Measurements from ENCODE around the gene APBA2. TPM values are rescaled to one million over a fixed set of nuclear protein-coding genes. Genes with fewer than 3 reads are reported as not detected.

Gene APBA2
- total and polyA plus RNA-seq, 2 of the 4 experiments (the other 2 are of a cell fraction): 21.7 to 33.0 TPM

DNA sequence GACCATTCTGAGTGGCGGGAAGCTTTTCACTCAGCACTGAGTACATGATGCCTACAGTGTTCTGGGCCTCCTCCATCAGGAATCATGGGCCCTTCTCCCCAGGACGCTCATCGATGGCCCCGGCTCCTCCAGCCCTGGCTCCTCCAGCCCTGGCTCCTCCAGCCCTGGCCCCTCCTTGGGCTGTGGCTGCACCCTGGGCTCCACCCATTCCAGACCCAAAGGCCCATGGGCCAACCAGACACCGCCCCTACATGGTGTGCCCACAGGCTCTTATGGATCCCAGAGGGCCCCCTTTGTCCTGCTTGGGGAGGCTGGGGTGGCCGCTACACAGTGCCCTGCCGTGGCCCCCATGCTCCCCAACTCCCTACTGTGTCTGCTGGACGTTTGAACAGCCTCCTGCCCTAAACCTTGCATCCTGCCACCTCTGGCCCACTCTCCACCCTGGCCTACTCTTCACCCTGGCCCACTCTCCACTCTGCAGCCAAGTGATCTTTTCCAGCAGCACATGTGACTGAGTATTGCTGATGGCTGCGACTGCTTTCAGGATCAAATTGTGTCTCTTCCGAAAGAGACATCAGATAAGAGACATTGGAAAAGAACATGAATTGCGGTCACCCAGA is 57.9 kb downstream of the APBA2 start:
- CTCF ChIA-PET: no interaction called here

More for the DNA sequence above, 57.9 kb downstream of the APBA2 start:
- intact Hi-C loops (cut with micrococcal nuclease) (no loop called here), dilution Hi-C loops (cut with HindIII; ENCODE audit: low sequenced_read_pairs, unreplicated experiment) (no loop called here), in situ Hi-C loops (cut with MboI; ENCODE audit: low sequenced_read_pairs) (no loop called here)
- H3K14ac ChIP-seq (replicated peaks; ENCODE audit: low read depth, low read length): no peak overlapping the region
- H3K36me3 ChIP-seq (ENCODE audit: control insufficient read depth, insufficient read depth, low read length): no peaks in the 10 kb centered on the region; the same call in 1 of the 2 replicates
- no peak overlapping the region for H2BK5ac ChIP-seq (ENCODE audit: low read depth, low read length, poor library complexity, severe bottlenecking)
- no peak overlapping the region for H4K5ac ChIP-seq (ENCODE audit: low read depth, low read length)
- no peaks in the 10 kb centered on the region for H3K9me3 ChIP-seq (ENCODE audit: control insufficient read depth, insufficient read depth, low read length)
- no peak overlapping the region for H2BK15ac ChIP-seq (ENCODE audit: low read depth, low read length)
- H3K4me3 ChIP-seq (ENCODE audit: insufficient read depth, low read depth, low read length): no peak overlapping the region
- no peak overlapping the region for H3K9ac ChIP-seq (ENCODE audit: low read depth, low read length)
- no peaks in the 10 kb centered on the region; the same call in 1 of the 2 replicates for H4K20me1 ChIP-seq (ENCODE audit: insufficient read depth, low read length)
- no peak overlapping the region for H3K4ac ChIP-seq (ENCODE audit: low read depth, low read length)
- no peaks in the 10 kb centered on the region for H3K27me3 ChIP-seq (ENCODE audit: control insufficient read depth, insufficient read depth, low read length)
- no peak overlapping the region for H4K91ac ChIP-seq (ENCODE audit: insufficient read depth, low read depth, low read length)
- no peak overlapping the region for H3K18ac ChIP-seq (ENCODE audit: low read depth, low read length)
- H2BK120ac ChIP-seq (ENCODE audit: low read depth, low read length): no peak overlapping the region
- H2AK9ac ChIP-seq (replicated peaks; ENCODE audit: low read depth, low read length, poor library complexity): no peak overlapping the region
- no peak overlapping the region for H3K23ac ChIP-seq (ENCODE audit: low read depth, low read length)
- no peak overlapping the region for H3K4me2 ChIP-seq (ENCODE audit: low read depth, low read length)
- no peaks in the 10 kb centered on the region for H3K4me1 ChIP-seq (ENCODE audit: control insufficient read depth, insufficient read depth, low read length)
- no peak overlapping the region for H3K56ac ChIP-seq (ENCODE audit: extremely low read depth, insufficient read depth, low read length)
- no peak overlapping the region for H2AFZ ChIP-seq (replicated peaks; ENCODE audit: low read length, poor library complexity)
- WGBS, 2 experiments (ENCODE audit: extremely low coverage in 2 of 2, insufficient read length in 1 of 2): 80% methylated on average over 4 of the region's 11 CpGs; no CpG with 5 or more reads in 1 of the 2 experiments
- H2BK20ac ChIP-seq (ENCODE audit: low read depth, low read length): no peak overlapping the region
- peaks cover 18 to 47% of the 10 kb centered on the region in 2 experiments for H3K79me1 ChIP-seq (ENCODE audit: low read depth in 1 of 2, low read length in 2 of 2)
- no peak for ATAC-seq (ENCODE audit: low read depth)
- no peak for TF ChIP-seq RAD21 (IDR thresholded peaks at IDR 0.05; ENCODE audit: low read length)
- no peak for TF ChIP-seq NFE2L2 (IDR thresholded peaks at IDR 0.05; ENCODE audit: low read depth, low read length)
- H3K27ac ChIP-seq (ENCODE audit: insufficient read depth, low read length): no peak overlapping the region
- peaks cover 10% of the 10 kb centered on the region; the same call in 1 of the 2 replicates for H3K9me1 ChIP-seq (ENCODE audit: insufficient read depth, low read length)
- BruUV-seq (replicated peaks): no TSS peak
- POLR2A ChIA-PET (ENCODE audit: unreplicated experiment): no interaction called here
- DNase-seq: no peak
- H2AK5ac ChIP-seq (ENCODE audit: low read depth, low read length): no peak overlapping the region
- no peak overlapping the region for H4K8ac ChIP-seq (ENCODE audit: low read depth in 2 of 2, low read length in 2 of 2)
